ENCODE measurements around the gene GNB5. TPM values are rescaled to one million over a fixed set of nuclear protein-coding genes. Genes with fewer than 3 reads are reported as not detected.

Gene GNB5
- total RNA-seq, 1 experiment from 2014 or later, result 23.7 TPM

DNA sequence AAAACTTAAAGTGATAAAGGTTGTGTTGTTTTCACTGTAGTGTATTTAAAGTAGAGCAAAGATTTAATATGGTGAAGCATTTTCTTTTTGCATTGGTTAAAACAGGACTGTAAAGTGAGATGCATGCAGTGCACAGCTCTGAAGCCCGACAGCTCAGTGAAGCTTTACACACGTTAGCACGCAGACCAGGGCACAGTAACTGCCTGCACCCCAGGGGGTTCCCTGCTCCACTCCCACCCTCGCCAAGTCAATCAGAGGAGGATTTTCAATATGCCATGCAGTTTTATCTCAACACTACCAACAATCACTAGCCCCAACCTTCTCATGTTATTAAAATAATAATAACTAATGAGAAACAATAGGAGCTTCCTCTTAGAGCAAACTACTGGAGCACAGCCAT is 50.5 kb downstream of the GNB5 start:
- Histone ChIP-seq H3K4me3 (ENCODE audit: low read length) (no peak overlapping the region), H3K9ac (ENCODE audit: low read length) (no peak overlapping the region), H3K9me2 (replicated peaks; ENCODE audit: insufficient read depth, low read length) (no peaks in the 10 kb centered on the region), H3K79me2 (ENCODE audit: low read length) (no peaks in the 10 kb centered on the region), H3K4me1 (ENCODE audit: low read length) (no peaks in the 10 kb centered on the region), H3K27ac (ENCODE audit: low read length) (no peak overlapping the region), H3K4me2 (ENCODE audit: low read depth, low read length, poor library complexity, severe bottlenecking) (no peak overlapping the region), H4K20me1 (ENCODE audit: insufficient read depth, low read depth, low read length) (no peaks in the 10 kb centered on the region), H2AFZ (ENCODE audit: low read length) (no peak overlapping the region), H3K9me3 (ENCODE audit: low read length) (no peaks in the 10 kb centered on the region), H3K27me3 (ENCODE audit: low read length) (no peaks in the 10 kb centered on the region), H3K36me3 (ENCODE audit: insufficient read depth, low read length) (no peaks in the 10 kb centered on the region)
- DNase-seq, result no peak

DNA sequence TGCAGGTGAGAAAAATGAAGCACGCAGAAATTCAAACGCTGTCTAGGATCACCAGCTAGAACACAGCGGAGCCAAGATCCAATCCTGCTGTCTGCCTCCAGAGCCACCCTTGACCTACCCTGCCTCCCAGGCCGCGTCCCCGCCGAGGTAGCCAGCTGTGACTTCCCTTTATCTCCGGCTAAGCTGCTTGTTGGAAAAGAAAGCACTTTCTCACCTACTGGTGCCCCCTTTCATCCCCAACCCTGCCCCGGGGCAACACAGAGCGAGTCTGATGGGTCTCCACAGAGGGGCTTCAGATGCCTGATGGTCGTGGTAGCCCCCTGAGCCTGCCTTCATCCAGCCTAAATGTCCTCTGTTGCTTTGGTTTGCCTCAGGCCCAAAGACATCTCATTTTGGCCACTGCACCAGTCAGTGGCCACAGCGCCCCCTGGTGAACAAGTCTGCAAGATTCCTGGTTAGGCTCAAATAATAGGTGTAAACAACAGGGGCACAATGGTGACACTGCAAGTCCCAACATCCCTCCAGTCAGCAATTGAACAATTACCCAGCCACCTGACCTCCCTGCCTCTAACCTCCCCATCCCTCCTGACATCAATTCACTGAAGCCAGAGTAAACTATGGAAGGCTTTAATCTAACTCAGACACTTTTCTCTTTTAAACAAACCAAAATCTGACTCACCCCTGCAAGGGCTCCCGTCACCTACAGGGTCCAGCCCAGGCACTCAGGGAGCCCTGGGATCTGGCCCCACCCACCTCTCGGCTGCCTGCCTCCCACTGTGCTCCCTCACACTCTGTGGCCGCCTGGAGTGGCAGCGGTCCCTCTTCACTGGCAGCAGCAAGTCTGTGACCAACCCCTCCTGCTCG is 51.4 kb downstream of the GNB5 start:
- Histone ChIP-seq H3K4me2 (ENCODE audit: low read depth, low read length, poor library complexity, severe bottlenecking) (no peak overlapping the region), H2AFZ (ENCODE audit: low read length) (0 out of 2 replicates have a peak overlapping the region, but pooled peaks have one; percentile 13), H3K36me3 (ENCODE audit: insufficient read depth, low read length) (no peaks in the 10 kb centered on the region), H3K27me3 (ENCODE audit: low read length) (no peaks in the 10 kb centered on the region), H3K79me2 (ENCODE audit: low read length) (no peaks in the 10 kb centered on the region), H4K20me1 (ENCODE audit: insufficient read depth, low read depth, low read length) (no peaks in the 10 kb centered on the region), H3K9me2 (replicated peaks; ENCODE audit: insufficient read depth, low read length) (no peaks in the 10 kb centered on the region), H3K4me1 (ENCODE audit: low read length) (no peaks in the 10 kb centered on the region), H3K9ac (ENCODE audit: low read length) (no peak overlapping the region), H3K9me3 (ENCODE audit: low read length) (no peaks in the 10 kb centered on the region), H3K4me3 (ENCODE audit: low read length) (no peak overlapping the region), H3K27ac (ENCODE audit: low read length) (no peak overlapping the region)
- DNase-seq, result peak; percentile 84

DNA sequence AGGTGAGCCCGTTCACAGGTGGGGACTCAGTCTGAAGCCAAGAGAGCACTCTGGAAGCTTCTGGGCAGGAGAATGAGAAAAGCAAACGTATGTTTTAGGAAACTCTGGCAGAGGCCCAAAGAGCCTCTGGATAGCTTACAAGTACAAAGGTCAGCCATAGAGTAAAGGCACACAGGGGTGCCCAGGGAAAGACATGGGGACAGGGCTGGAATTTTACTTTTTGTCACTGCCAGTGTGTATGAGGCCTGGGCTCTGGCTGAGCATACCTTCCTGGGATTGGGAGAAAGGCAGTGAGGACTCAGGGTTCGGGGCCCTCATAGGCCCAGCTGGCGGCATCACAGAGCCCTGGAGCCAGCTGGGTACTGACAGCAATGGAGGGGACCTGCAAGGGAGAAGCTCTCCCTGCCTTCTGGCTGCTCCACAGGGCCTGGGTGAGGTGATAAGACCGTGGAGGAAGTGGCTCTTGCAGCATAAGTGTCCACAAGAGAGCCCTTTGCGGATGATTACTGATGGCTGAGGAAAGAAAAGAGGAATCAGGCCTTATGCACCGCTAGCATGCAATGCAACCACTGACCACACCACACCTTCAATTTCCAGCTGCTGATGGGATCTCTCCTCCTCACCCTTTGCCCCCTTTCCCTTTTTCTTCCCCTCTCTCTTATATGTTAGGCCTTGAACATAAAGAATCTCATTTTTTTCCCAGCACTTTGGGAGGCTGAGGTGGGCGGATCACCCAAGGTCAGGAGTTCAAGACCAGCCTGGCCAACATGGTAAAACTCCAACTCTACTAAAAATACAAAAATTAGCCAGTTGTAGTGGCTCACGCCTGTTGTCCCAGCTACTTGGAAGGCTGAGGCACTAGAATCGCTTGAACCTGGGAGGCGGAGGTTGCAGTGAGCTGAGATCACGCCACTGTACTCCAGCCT is 53.5 kb downstream of the GNB5 start:
- Histone ChIP-seq H3K9ac (ENCODE audit: low read length) (no peak overlapping the region), H3K79me2 (ENCODE audit: low read length) (no peaks in the 10 kb centered on the region), H4K20me1 (ENCODE audit: insufficient read depth, low read depth, low read length) (no peaks in the 10 kb centered on the region), H3K9me2 (replicated peaks; ENCODE audit: insufficient read depth, low read length) (no peaks in the 10 kb centered on the region), H3K4me3 (ENCODE audit: low read length) (no peak overlapping the region), H3K27ac (ENCODE audit: low read length) (no peak overlapping the region), H3K4me2 (ENCODE audit: low read depth, low read length, poor library complexity, severe bottlenecking) (no peak overlapping the region), H2AFZ (ENCODE audit: low read length) (no peak overlapping the region), H3K4me1 (ENCODE audit: low read length) (no peaks in the 10 kb centered on the region), H3K9me3 (ENCODE audit: low read length) (no peaks in the 10 kb centered on the region), H3K27me3 (ENCODE audit: low read length) (no peaks in the 10 kb centered on the region), H3K36me3 (ENCODE audit: insufficient read depth, low read length) (no peaks in the 10 kb centered on the region)
- DNase-seq, result no peak

DNA sequence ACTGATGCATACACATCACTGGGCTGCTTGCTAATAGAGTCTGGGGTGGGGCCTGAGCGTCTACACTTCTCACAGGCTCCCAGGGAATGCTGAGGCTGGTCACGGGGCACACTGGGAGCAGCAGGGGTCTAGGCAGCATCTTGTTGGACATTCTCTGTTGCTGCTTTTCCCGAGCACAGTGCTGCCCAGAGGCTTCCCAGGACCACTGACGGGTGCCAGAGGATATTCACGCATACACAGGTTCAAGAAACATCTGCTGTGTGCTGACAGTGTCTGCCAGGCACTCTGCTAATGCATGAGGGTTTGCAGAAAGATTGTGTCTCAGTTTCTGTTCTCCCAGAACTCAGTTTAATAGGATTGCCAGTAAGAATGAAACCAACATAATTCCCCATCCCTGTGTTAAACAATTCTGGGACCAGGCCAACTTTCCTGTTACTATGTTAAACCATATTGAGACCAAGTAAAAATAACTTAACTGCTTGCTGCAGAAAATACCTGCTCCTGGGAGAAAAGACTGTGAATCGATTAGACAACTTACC is 54.7 kb downstream of the GNB5 start:
- H4K20me1 ChIP-seq (ENCODE audit: insufficient read depth, low read depth, low read length), result no peaks in the 10 kb centered on the region
- no peaks in the 10 kb centered on the region for H3K36me3 ChIP-seq (ENCODE audit: insufficient read depth, low read length)
- no peaks in the 10 kb centered on the region for H3K27me3 ChIP-seq (ENCODE audit: low read length)
- H3K4me3 ChIP-seq (ENCODE audit: low read length), result no peak overlapping the region
- H3K79me2 ChIP-seq (ENCODE audit: low read length), result no peaks in the 10 kb centered on the region
- no peaks in the 10 kb centered on the region for H3K9me2 ChIP-seq (replicated peaks; ENCODE audit: insufficient read depth, low read length)
- no peak overlapping the region for H2AFZ ChIP-seq (ENCODE audit: low read length)
- no peak overlapping the region for H3K9ac ChIP-seq (ENCODE audit: low read length)
- no peak overlapping the region for H3K4me2 ChIP-seq (ENCODE audit: low read depth, low read length, poor library complexity, severe bottlenecking)
- DNase-seq, result no peak
- no peaks in the 10 kb centered on the region for H3K9me3 ChIP-seq (ENCODE audit: low read length)
- H3K27ac ChIP-seq (ENCODE audit: low read length), result no peak overlapping the region
- no peaks in the 10 kb centered on the region for H3K4me1 ChIP-seq (ENCODE audit: low read length)

DNA sequence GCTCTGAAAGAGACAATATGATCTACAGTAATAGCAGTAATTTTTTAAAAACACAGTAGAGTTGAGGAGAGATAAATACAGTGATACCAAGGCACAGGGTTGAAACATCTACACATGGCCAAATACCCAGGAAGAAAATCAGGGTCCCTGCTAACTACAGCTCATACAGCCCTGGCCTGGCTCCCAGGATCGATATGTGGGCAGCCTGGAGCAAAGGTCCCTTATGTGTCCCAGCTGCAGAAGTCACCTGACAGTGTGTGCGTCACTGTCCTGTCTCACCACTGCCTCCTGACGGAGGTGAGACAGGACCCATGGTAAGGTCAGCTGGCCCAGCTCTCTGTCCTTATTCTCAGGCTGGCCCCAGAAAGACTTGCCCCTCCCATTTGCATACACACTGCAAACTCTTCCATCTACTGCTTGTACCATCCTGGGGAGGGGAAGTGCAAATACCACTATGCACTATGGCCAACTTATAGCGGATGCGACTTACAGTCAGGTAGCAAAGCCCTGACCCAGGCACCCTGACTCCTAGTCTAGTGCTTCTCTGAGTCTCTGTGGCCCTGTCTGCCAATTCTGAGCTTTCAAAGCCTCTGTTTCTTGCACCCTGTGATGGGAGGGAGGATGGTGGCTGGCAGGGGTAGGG is 56.6 kb downstream of the GNB5 start:
- Histone ChIP-seq H4K20me1 (ENCODE audit: insufficient read depth, low read depth, low read length) (no peaks in the 10 kb centered on the region), H3K9me3 (ENCODE audit: low read length) (no peaks in the 10 kb centered on the region), H3K79me2 (ENCODE audit: low read length) (no peaks in the 10 kb centered on the region), H2AFZ (ENCODE audit: low read length) (no peak overlapping the region), H3K27me3 (ENCODE audit: low read length) (no peaks in the 10 kb centered on the region), H3K4me3 (ENCODE audit: low read length) (no peak overlapping the region), H3K36me3 (ENCODE audit: insufficient read depth, low read length) (no peaks in the 10 kb centered on the region), H3K9ac (ENCODE audit: low read length) (no peak overlapping the region), H3K27ac (ENCODE audit: low read length) (no peak overlapping the region), H3K4me1 (ENCODE audit: low read length) (no peaks in the 10 kb centered on the region), H3K4me2 (ENCODE audit: low read depth, low read length, poor library complexity, severe bottlenecking) (no peak overlapping the region), H3K9me2 (replicated peaks; ENCODE audit: insufficient read depth, low read length) (no peaks in the 10 kb centered on the region)
- no peak for DNase-seq

DNA sequence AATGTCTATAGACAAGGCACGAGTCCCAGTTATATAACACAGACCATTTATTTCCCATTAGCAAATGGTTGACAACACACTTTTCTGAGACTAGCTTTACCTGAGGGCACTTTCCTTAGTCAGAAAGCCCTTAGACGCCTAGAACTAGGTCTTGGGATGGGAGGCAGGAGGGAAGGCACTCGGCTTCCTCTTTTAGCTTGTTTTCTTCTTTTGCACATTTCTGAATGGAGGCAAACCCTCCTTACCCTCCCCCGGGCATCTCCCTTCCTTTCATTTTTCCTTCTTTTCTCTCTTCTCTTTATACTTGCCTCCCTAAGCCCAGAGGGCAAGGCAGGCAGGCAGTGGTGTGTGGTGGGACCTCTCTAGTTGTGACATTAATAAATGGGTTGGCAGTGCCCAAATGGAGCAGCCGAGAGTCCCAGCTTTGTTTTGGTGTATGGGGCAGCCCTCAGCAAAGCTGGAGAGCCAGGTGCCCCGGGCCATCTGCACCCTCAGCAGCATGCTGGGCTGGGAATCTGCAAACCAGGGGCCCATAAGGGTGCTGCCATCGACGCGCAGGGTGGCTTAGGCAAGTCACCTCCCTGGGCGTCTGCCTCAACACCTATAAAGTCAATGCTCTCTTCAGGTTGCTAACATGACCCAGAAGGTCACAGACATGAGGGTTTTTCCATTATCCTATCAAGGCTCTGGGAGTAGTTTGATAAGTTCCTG is 57.5 kb downstream of the GNB5 start:
- no peaks in the 10 kb centered on the region for H3K4me1 ChIP-seq (ENCODE audit: low read length)
- no peaks in the 10 kb centered on the region for H4K20me1 ChIP-seq (ENCODE audit: insufficient read depth, low read depth, low read length)
- H3K9me2 ChIP-seq (replicated peaks; ENCODE audit: insufficient read depth, low read length), result no peaks in the 10 kb centered on the region
- no peak overlapping the region for H3K9ac ChIP-seq (ENCODE audit: low read length)
- no peaks in the 10 kb centered on the region for H3K79me2 ChIP-seq (ENCODE audit: low read length)
- H3K27ac ChIP-seq (ENCODE audit: low read length), result no peak overlapping the region
- no peaks in the 10 kb centered on the region for H3K9me3 ChIP-seq (ENCODE audit: low read length)
- no peaks in the 10 kb centered on the region for H3K36me3 ChIP-seq (ENCODE audit: insufficient read depth, low read length)
- H3K27me3 ChIP-seq (ENCODE audit: low read length), result no peaks in the 10 kb centered on the region
- H3K4me2 ChIP-seq (ENCODE audit: low read depth, low read length, poor library complexity, severe bottlenecking), result no peak overlapping the region
- H3K4me3 ChIP-seq (ENCODE audit: low read length), result no peak overlapping the region
- DNase-seq, result no peak
- H2AFZ ChIP-seq (ENCODE audit: low read length), result no peak overlapping the region

DNA sequence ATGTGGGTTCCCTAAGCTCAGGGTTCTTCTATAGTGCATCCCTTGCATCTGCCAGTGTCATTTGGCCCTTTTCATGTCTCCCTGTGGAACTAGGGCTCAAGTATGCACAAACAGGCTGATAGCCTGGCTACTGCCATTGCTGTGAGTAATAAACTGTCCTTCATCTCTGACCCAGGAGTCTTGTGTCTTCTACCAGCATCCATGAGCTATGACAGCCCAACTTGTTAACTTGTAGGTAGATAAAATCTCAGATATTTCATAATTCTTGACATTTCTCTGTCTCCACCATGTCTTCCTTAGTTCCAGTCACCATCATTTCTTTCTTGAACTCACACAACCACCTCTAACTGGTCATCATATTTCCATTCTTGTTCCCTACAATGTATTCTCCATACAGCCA is 59.1 kb downstream of the GNB5 start:
- Histone ChIP-seq H3K4me1 (ENCODE audit: low read length) (no peaks in the 10 kb centered on the region), H3K9me3 (ENCODE audit: low read length) (no peaks in the 10 kb centered on the region), H3K36me3 (ENCODE audit: insufficient read depth, low read length) (no peaks in the 10 kb centered on the region), H3K9me2 (replicated peaks; ENCODE audit: insufficient read depth, low read length) (no peaks in the 10 kb centered on the region), H3K4me3 (ENCODE audit: low read length) (no peak overlapping the region), H3K79me2 (ENCODE audit: low read length) (no peaks in the 10 kb centered on the region), H3K27me3 (ENCODE audit: low read length) (no peaks in the 10 kb centered on the region), H4K20me1 (ENCODE audit: insufficient read depth, low read depth, low read length) (no peaks in the 10 kb centered on the region), H3K4me2 (ENCODE audit: low read depth, low read length, poor library complexity, severe bottlenecking) (no peak overlapping the region), H2AFZ (ENCODE audit: low read length) (no peak overlapping the region), H3K27ac (ENCODE audit: low read length) (no peak overlapping the region), H3K9ac (ENCODE audit: low read length) (no peak overlapping the region)
- no peak for DNase-seq

Measured in Karpas-422 (cell line).